ENCODE results near the gene TAB2. TPM values are rescaled to one million over a fixed set of nuclear protein-coding genes. Genes with fewer than 3 reads are reported as not detected.

The TAB2 gene
- polyA plus RNA-seq, 3 donors = 3.1 to 32.0 (median 6.0) TPM

DNA sequence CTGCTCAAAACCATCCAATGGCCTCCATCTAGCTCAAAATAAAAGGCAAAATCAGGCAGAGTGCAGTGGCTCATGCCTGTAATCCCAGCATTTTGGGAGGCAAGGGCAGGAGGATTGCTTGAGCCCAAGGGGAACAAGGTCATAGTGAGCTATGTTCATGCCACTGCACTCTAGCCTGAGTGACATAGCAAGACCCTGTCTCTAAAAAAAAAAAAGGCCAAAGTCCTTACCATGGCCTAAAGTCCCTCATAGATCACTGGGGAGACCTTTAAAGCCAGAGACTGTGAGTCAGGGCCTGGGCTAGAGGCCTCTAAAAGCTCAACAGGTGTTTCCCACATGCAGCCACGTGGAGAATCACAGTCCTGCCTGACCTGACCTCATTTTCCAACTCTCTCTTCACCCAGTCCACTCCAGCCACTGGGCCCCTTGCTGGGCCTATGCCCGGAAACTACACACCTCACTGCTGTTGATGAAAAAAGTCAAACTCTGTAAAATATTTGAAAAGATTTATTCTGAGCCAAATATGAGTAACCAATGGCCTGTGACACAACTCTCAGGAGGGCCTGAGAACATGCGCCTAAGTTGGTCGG is 28.2 kb upstream of the TAB2 start:
- intact Hi-C loops (cut with micrococcal nuclease) = no loop called here
- no peak overlapping the region for H2AFZ ChIP-seq (ENCODE audit: insufficient read depth, low read depth, low read length, poor library complexity, severe bottlenecking)
- H3K9me3 ChIP-seq (replicated peaks in 1 of 2; ENCODE audit: control insufficient read depth in 1 of 2, insufficient read depth in 1 of 2, low read length in 2 of 2) = no peaks in the 10 kb centered on the region
- no peak overlapping the region for H3K4me3 Mint-ChIP-seq
- TF ChIP-seq, protein P1, sequence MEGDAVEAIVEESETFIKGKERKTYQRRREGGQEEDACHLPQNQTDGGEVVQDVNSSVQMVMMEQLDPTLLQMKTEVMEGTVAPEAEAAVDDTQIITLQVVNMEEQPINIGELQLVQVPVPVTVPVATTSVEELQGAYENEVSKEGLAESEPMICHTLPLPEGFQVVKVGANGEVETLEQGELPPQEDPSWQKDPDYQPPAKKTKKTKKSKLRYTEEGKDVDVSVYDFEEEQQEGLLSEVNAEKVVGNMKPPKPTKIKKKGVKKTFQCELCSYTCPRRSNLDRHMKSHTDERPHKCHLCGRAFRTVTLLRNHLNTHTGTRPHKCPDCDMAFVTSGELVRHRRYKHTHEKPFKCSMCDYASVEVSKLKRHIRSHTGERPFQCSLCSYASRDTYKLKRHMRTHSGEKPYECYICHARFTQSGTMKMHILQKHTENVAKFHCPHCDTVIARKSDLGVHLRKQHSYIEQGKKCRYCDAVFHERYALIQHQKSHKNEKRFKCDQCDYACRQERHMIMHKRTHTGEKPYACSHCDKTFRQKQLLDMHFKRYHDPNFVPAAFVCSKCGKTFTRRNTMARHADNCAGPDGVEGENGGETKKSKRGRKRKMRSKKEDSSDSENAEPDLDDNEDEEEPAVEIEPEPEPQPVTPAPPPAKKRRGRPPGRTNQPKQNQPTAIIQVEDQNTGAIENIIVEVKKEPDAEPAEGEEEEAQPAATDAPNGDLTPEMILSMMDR (IDR thresholded peaks at IDR 0.05) = no peak
- H3K4me2 ChIP-seq (replicated peaks; ENCODE audit: extremely low read depth, low read length, poor library complexity, severe bottlenecking) = no peak overlapping the region
- H3K4me1 Mint-ChIP-seq = peaks cover 3% of the 10 kb centered on the region
- no peaks in the 10 kb centered on the region for H3K4me1 ChIP-seq (ENCODE audit: control insufficient read depth in 1 of 2, insufficient read depth in 2 of 2, low read length in 2 of 2)
- no peaks in the 10 kb centered on the region for H3K9me3 Mint-ChIP-seq
- H3K27me3 Mint-ChIP-seq (ENCODE audit: low read depth in 3 of 3) = peaks cover 0 to 4% (median 0%) of the 10 kb centered on the region in 3 donors
- 100% methylated on average over 1 of the region's 4 CpGs for WGBS (ENCODE audit: insufficient coverage)
- no peak for DNase-seq
- no peaks in the 10 kb centered on the region for H3K36me3 ChIP-seq (replicated peaks in 1 of 2; ENCODE audit: control insufficient read depth in 1 of 2, insufficient read depth in 2 of 2, low read length in 2 of 2)
- no peaks in the 10 kb centered on the region for H3K27me3 ChIP-seq (ENCODE audit: control insufficient read depth in 2 of 2, insufficient read depth in 2 of 2, low read length in 2 of 2)
- no peak overlapping the region for H3K4me3 ChIP-seq (replicated peaks in 1 of 3; ENCODE audit: low read depth in 2 of 3, low read length in 3 of 3)
- no peaks in the 10 kb centered on the region for H3K79me2 ChIP-seq (ENCODE audit: insufficient read depth, low read length)
- H3K36me3 Mint-ChIP-seq = no peaks in the 10 kb centered on the region
- peak overlapping the region in 1 of 7 donors; percentile 18 for H3K27ac Mint-ChIP-seq
- H3K27ac ChIP-seq (ENCODE audit: low read depth in 1 of 2, low read length in 2 of 2) = no peak overlapping the region
- H3K9ac ChIP-seq (ENCODE audit: insufficient read depth, low read length, poor library complexity, severe bottlenecking) = no peak overlapping the region
- no peaks in the 10 kb centered on the region for H4K20me1 ChIP-seq (ENCODE audit: insufficient read depth, low read length)

DNA sequence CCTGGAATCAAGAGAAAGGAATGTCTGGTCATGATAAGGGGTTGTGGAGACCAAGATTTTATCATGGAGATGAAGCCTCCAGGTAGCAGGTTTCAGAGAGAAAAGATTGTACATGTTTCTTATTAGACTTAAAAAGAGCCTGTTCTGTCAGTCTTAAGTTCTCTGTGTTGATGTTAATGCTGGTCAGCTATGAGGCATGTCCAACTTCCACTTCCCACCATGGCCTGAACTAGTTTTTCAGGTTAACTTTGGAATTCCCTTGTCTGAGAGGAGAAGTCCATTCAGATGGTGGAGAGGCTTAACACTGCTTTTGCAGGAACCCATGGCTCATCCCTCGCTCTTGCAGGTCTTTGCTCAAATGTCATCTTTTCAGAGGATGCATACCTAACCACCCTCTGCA is 27.5 kb upstream of the TAB2 start:
- Histone ChIP-seq H3K4me3 (replicated peaks in 1 of 3; ENCODE audit: low read depth in 2 of 3, low read length in 3 of 3) (no peak overlapping the region), H3K4me1 (ENCODE audit: control insufficient read depth in 1 of 2, insufficient read depth in 2 of 2, low read length in 2 of 2) (no peaks in the 10 kb centered on the region), H3K36me3 (replicated peaks in 1 of 2; ENCODE audit: control insufficient read depth in 1 of 2, insufficient read depth in 2 of 2, low read length in 2 of 2) (no peaks in the 10 kb centered on the region), H3K79me2 (ENCODE audit: insufficient read depth, low read length) (no peaks in the 10 kb centered on the region), H2AFZ (ENCODE audit: insufficient read depth, low read depth, low read length, poor library complexity, severe bottlenecking) (no peak overlapping the region), H3K9ac (ENCODE audit: insufficient read depth, low read length, poor library complexity, severe bottlenecking) (no peak overlapping the region), H3K27me3 (ENCODE audit: control insufficient read depth in 2 of 2, insufficient read depth in 2 of 2, low read length in 2 of 2) (no peaks in the 10 kb centered on the region), H3K9me3 (replicated peaks in 1 of 2; ENCODE audit: control insufficient read depth in 1 of 2, insufficient read depth in 1 of 2, low read length in 2 of 2) (no peaks in the 10 kb centered on the region), H4K20me1 (ENCODE audit: insufficient read depth, low read length) (no peaks in the 10 kb centered on the region), H3K4me2 (replicated peaks; ENCODE audit: extremely low read depth, low read length, poor library complexity, severe bottlenecking) (no peak overlapping the region), H3K27ac (ENCODE audit: low read depth in 1 of 2, low read length in 2 of 2) (no peak overlapping the region)
- Mint-ChIP-seq H3K27me3 (ENCODE audit: low read depth in 3 of 3) (peaks cover 0 to 2% (median 1%) of the 10 kb centered on the region in 3 donors), H3K4me3 (no peak overlapping the region), H3K4me1 (peaks cover 3% of the 10 kb centered on the region), H3K36me3 (no peaks in the 10 kb centered on the region), H3K27ac (no peak overlapping the region), H3K9me3 (no peaks in the 10 kb centered on the region)
- DNase-seq = no peak
- 100% methylated on average over 1 of the region's 1 CpG for WGBS (ENCODE audit: insufficient coverage)
- intact Hi-C loops (cut with micrococcal nuclease) = no loop called here
- TF ChIP-seq, protein P1 (IDR thresholded peaks at IDR 0.05) = no peak
